Measurements from ENCODE around the gene ATP10B.

The ATP10B gene

GRCh38 chr5:160628619-160628968 is 223.4 kb downstream of the ATP10B start:
- H3K36me3 Mint-ChIP-seq, result no peaks in the 10 kb centered on the region
- peaks cover 9% of the 10 kb centered on the region for H3K27me3 Mint-ChIP-seq
- no peaks in the 10 kb centered on the region for H3K4me1 Mint-ChIP-seq (ENCODE audit: low read depth)
- no peak overlapping the region for H3K4me3 Mint-ChIP-seq
- no peak overlapping the region for H3K27ac Mint-ChIP-seq
- peaks cover 4% of the 10 kb centered on the region for H3K9me3 Mint-ChIP-seq (ENCODE audit: low read depth)

DNA sequence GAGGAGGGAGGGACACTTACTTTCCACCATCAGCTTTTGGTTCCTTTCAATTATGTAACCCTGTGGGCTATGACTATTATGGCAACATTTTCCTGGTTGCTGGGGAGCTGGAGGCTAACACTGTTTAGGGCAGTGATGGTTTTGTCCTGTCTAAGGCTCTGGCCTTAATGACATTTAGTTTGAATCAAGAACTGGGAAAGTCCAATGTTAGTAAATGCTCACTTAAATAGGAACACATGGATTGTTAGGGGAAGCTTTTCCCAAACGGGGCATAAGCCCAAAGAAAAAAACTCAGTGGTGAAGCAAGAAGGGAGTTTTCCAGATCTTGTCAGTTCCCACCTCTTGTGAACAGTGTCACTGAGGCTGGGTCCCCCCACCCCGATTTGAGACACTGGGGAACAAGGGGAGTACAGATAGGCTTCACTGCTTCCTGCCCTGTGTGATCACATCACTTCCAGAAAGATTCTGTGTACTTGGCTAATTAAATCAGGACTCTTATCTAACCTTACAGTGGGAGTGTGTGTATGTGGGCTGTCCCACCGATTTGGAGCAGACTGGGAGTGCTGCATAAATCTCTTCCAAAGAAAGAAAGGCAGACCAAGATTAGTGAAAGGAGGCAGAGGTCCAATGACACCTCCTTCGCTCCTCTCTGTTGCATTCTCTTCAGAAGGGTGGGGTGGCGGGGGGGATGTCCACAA is 223.9 kb downstream of the ATP10B start:
- H3K27me3 Mint-ChIP-seq, result peaks cover 9% of the 10 kb centered on the region
- H3K9me3 Mint-ChIP-seq (ENCODE audit: low read depth), result peaks cover 4% of the 10 kb centered on the region
- no peaks in the 10 kb centered on the region for H3K4me1 Mint-ChIP-seq (ENCODE audit: low read depth)
- H3K36me3 Mint-ChIP-seq, result no peaks in the 10 kb centered on the region
- no peak overlapping the region for H3K27ac Mint-ChIP-seq
- no peak overlapping the region for H3K4me3 Mint-ChIP-seq

DNA sequence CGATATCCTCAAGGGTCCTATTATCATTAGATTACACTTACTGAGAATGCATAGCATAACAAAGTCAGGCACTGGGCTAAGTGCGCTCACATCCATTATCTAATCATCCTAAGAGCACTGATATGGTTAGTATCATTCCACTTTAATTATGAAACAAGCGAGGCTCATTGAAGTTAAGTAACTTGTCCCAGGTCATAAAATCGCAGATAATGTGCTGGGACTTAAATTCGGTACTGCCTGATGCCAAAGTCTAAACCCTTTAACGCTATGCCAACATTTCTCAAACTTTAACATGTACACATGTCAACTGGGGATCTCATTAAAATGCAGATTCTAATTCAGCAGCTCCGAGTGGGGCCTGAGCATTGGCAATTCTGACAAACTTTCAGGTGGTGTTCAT is 225.7 kb downstream of the ATP10B start:
- Mint-ChIP-seq H3K27me3 (peaks cover 9% of the 10 kb centered on the region), H3K36me3 (no peaks in the 10 kb centered on the region), H3K4me1 (ENCODE audit: low read depth) (no peaks in the 10 kb centered on the region), H3K4me3 (no peak overlapping the region), H3K9me3 (ENCODE audit: low read depth) (no peaks in the 10 kb centered on the region), H3K27ac (no peak overlapping the region)

GRCh38 chr5:160621526-160621925 is 230.5 kb downstream of the ATP10B start:
- Mint-ChIP-seq H3K9me3 (ENCODE audit: low read depth) (no peaks in the 10 kb centered on the region), H3K4me1 (ENCODE audit: low read depth) (no peaks in the 10 kb centered on the region), H3K36me3 (no peaks in the 10 kb centered on the region), H3K27me3 (no peaks in the 10 kb centered on the region), H3K4me3 (no peak overlapping the region), H3K27ac (no peak overlapping the region)

GRCh38 chr5:160620401-160620800 is 231.6 kb downstream of the ATP10B start:
- Mint-ChIP-seq H3K27me3 (no peaks in the 10 kb centered on the region), H3K9me3 (ENCODE audit: low read depth) (no peaks in the 10 kb centered on the region), H3K4me3 (no peak overlapping the region), H3K4me1 (ENCODE audit: low read depth) (no peaks in the 10 kb centered on the region), H3K36me3 (no peaks in the 10 kb centered on the region), H3K27ac (no peak overlapping the region)

GRCh38 chr5:160619381-160619780 is 232.6 kb downstream of the ATP10B start:
- H3K27me3 Mint-ChIP-seq, result no peaks in the 10 kb centered on the region

GRCh38 chr5:160618286-160618685 is 233.7 kb downstream of the ATP10B start:
- Mint-ChIP-seq H3K4me3 (no peak overlapping the region), H3K9me3 (ENCODE audit: low read depth) (no peaks in the 10 kb centered on the region)

More at GRCh38 chr5:160619381-160619780, 232.6 kb downstream of the ATP10B start:
- Mint-ChIP-seq H3K4me1 (ENCODE audit: low read depth) (no peaks in the 10 kb centered on the region), H3K4me3 (no peak overlapping the region), H3K27ac (no peak overlapping the region), H3K9me3 (ENCODE audit: low read depth) (no peaks in the 10 kb centered on the region), H3K36me3 (no peaks in the 10 kb centered on the region)

DNA sequence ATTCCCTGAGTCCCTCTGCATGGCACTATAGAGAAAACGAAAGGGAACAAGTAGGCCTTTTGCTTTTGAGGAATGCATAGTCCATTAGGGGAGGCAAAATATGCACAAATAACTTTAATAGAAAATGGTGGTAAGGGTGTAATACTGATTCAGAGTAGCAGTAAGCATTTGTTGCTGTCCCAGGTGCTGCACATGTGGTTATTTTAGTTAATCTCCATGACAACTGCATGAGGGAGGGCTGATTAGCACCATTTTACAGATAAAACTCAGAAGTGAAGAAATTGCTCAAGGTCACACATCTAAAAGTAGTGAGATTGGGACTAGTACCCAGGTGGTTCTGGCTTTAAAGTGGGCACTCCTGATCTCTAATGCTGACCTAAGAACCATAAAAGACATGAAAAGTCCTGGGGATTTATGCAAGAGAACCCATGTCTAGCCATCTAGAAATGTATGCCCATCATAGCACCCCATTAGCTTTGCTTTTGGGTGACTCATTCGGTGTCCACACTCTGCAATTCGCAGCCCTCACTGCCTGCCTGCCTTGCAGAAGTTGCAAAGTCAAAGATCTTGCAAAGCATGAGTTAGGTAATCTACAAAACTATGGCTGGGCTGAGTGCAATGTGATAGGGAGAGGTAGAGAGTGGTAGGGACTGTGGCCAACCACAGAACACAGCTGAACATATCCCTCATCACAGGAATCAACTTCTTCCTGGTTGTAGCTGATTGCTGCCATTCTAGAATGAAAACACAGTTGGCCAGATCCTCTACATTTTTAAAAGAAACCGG is 235.1 kb downstream of the ATP10B start:
- no peaks in the 10 kb centered on the region for H3K4me1 Mint-ChIP-seq (ENCODE audit: low read depth)
- no peaks in the 10 kb centered on the region for H3K9me3 Mint-ChIP-seq (ENCODE audit: low read depth)
- H3K27ac Mint-ChIP-seq, result no peak overlapping the region
- peaks cover 2% of the 10 kb centered on the region for H3K27me3 Mint-ChIP-seq
- no peak overlapping the region for H3K4me3 Mint-ChIP-seq
- no peaks in the 10 kb centered on the region for H3K36me3 Mint-ChIP-seq

More at GRCh38 chr5:160618286-160618685, 233.7 kb downstream of the ATP10B start:
- no peaks in the 10 kb centered on the region for H3K27me3 Mint-ChIP-seq
- no peaks in the 10 kb centered on the region for H3K4me1 Mint-ChIP-seq (ENCODE audit: low read depth)
- H3K36me3 Mint-ChIP-seq, result no peaks in the 10 kb centered on the region
- H3K27ac Mint-ChIP-seq, result no peak overlapping the region

GRCh38 chr5:160614136-160614535 is 237.9 kb downstream of the ATP10B start:
- no peak overlapping the region for H3K27ac Mint-ChIP-seq
- H3K9me3 Mint-ChIP-seq (ENCODE audit: low read depth), result no peaks in the 10 kb centered on the region
- no peaks in the 10 kb centered on the region for H3K36me3 Mint-ChIP-seq
- H3K4me1 Mint-ChIP-seq (ENCODE audit: low read depth), result no peaks in the 10 kb centered on the region
- H3K27me3 Mint-ChIP-seq, result peaks cover 2% of the 10 kb centered on the region
- no peak overlapping the region for H3K4me3 Mint-ChIP-seq

GRCh38 chr5:160605266-160605665 is 246.7 kb downstream of the ATP10B start:
- Mint-ChIP-seq H3K9me3 (ENCODE audit: low read depth) (no peaks in the 10 kb centered on the region), H3K27me3 (no peaks in the 10 kb centered on the region), H3K4me3 (no peak overlapping the region), H3K27ac (no peak overlapping the region), H3K4me1 (ENCODE audit: low read depth) (no peaks in the 10 kb centered on the region), H3K36me3 (no peaks in the 10 kb centered on the region)

DNA sequence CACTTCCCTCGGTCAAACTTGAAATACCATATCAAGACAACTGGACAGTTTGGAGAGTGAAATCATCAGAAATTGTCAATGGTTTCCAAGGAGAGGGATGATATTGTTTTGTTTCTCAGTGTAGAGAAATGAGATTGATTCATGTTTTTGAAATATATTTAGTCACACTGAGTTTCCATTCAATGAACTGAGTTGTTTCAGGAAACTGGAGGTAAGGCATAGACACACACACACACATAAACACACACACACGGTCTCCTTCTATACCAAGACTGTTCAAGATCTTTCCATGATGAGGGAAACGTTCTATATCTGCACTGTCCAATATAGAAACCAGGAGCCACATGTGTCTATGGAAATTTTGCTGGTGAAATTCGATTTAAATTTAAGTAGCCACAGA is 247.5 kb downstream of the ATP10B start:
- H3K27ac Mint-ChIP-seq, result no peak overlapping the region
- H3K27me3 Mint-ChIP-seq, result no peaks in the 10 kb centered on the region
- H3K4me3 Mint-ChIP-seq, result no peak overlapping the region
- H3K9me3 Mint-ChIP-seq (ENCODE audit: low read depth), result no peaks in the 10 kb centered on the region
- no peaks in the 10 kb centered on the region for H3K4me1 Mint-ChIP-seq (ENCODE audit: low read depth)
- no peaks in the 10 kb centered on the region for H3K36me3 Mint-ChIP-seq

- H3K4me1 Mint-ChIP-seq (ENCODE audit: low read depth), result no peaks in the 10 kb centered on the region
- H3K9me3 Mint-ChIP-seq (ENCODE audit: low read depth), result no peaks in the 10 kb centered on the region
- no peak overlapping the region for H3K4me3 Mint-ChIP-seq
- H3K27ac Mint-ChIP-seq, result no peak overlapping the region
- H3K36me3 Mint-ChIP-seq, result no peaks in the 10 kb centered on the region
- H3K27me3 Mint-ChIP-seq, result no peaks in the 10 kb centered on the region
These were observed 249.3 kb downstream of the ATP10B start for GRCh38 chr5:160602744-160603143.

DNA sequence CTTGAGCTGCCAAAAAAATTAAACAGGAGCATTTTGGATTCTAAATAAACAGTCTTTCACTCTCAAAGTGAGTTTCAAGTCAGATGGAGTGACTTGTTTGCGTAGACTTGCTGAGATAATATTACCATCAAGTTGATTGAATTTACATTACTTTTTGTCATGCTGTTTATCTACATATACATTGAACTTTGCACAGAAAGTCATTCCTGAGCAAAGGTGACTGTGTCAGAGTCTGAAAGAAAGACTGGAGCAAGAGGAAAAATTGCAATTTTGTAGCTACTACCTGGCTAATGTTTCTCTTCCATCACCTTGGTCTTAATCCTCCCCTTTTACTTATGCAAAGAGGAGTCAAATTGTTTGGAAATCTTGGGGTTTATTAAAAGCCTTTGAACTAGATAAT is 251.0 kb downstream of the ATP10B start:
- Mint-ChIP-seq H3K27me3 (no peaks in the 10 kb centered on the region), H3K36me3 (no peaks in the 10 kb centered on the region), H3K27ac (no peak overlapping the region), H3K9me3 (ENCODE audit: low read depth) (no peaks in the 10 kb centered on the region), H3K4me3 (no peak overlapping the region), H3K4me1 (ENCODE audit: low read depth) (no peaks in the 10 kb centered on the region)

DNA sequence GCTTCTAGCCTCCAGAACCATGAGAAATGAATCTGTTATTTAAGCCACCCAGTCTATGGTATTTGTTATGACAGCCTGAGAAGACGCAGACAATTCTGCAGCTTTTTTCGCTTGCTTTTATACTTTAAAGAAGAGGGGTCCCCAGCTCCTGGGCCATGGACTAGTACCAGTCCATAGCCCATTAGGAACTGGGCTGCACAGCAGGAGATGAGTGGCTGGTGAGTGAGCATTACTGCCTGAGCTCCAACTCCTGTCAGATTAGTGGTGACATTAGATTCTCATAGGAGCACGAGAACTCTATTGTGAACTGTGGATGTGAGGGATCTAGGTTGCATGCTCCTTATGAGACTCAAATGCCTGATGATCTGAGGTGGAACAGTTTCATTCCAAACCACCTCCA is 278.7 kb downstream of the ATP10B start:
- no peaks in the 10 kb centered on the region for H3K27me3 Mint-ChIP-seq
- H3K27ac Mint-ChIP-seq, result no peak overlapping the region
- no peak overlapping the region for H3K4me3 Mint-ChIP-seq
- H3K9me3 Mint-ChIP-seq (ENCODE audit: low read depth), result no peaks in the 10 kb centered on the region
- H3K4me1 Mint-ChIP-seq (ENCODE audit: low read depth), result no peaks in the 10 kb centered on the region
- H3K36me3 Mint-ChIP-seq, result no peaks in the 10 kb centered on the region

GRCh38 chr5:160567031-160567705 is 284.8 kb downstream of the ATP10B start:
- Mint-ChIP-seq H3K27me3 (no peaks in the 10 kb centered on the region), H3K9me3 (ENCODE audit: low read depth) (no peaks in the 10 kb centered on the region), H3K4me1 (ENCODE audit: low read depth) (no peaks in the 10 kb centered on the region), H3K36me3 (no peaks in the 10 kb centered on the region), H3K4me3 (no peak overlapping the region), H3K27ac (no peak overlapping the region)

All from activated naive CD8-positive, alpha-beta T cell (primary cell).